ENCODE results near the gene SEMA3G. TPM values are rescaled to one million over a fixed set of nuclear protein-coding genes. Genes with fewer than 3 reads are reported as not detected.

The SEMA3G gene
- total RNA-seq, 4 donors from 2014 or later: 0.34 to 9.8 (median 3.4) TPM

DNA sequence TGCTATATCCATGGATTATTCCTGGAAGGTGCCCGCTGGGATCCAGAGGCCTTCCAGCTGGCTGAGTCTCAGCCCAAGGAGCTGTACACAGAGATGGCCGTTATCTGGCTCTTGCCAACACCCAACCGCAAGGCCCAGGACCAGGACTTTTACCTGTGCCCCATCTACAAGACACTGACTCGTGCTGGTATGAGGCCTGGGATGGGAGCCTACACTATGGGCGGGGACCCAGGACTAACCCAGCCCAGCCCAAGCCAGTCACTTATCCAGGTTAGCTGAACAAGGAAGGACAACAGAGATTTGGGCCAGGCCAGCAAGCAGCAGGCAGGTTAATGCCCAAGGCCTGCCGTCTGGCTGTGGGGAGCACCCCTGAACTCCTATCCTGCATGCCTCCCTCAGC is 45.3 kb downstream of the SEMA3G start:
- TF ChIP-seq CTCF (IDR thresholded peaks at IDR 0.05) (no peak), POLR2A (IDR thresholded peaks at IDR 0.05) (no peak)
- H3K4me1 ChIP-seq: peaks cover 4 to 42% (median 7%) of the 10 kb centered on the region in 3 donors
- peaks cover 19 to 60% (median 44%) of the 10 kb centered on the region in 3 donors for H3K36me3 ChIP-seq
- DNase-seq: no peak
- no peak overlapping the region for H3K4me3 ChIP-seq
- no peaks in the 10 kb centered on the region for H3K9me3 ChIP-seq
- H3K27me3 ChIP-seq: no peaks in the 10 kb centered on the region
- no peak overlapping the region for H3K27ac ChIP-seq
- 66 to 79% methylated on average over 4 of the region's 6 CpGs for WGBS, 2 donors
- intact Hi-C loops (cut with DNase I): no loop called here

- H3K27ac ChIP-seq: no peak overlapping the region
- H3K27me3 ChIP-seq: no peaks in the 10 kb centered on the region
- WGBS, 2 donors: 92 to 100% methylated on average over 2 to 4 of the region's 4 CpGs
- no peak for TF ChIP-seq POLR2A (IDR thresholded peaks at IDR 0.05)
- no peak for TF ChIP-seq CTCF (IDR thresholded peaks at IDR 0.05)
- H3K4me3 ChIP-seq: no peak overlapping the region
- peaks cover 2 to 38% (median 4%) of the 10 kb centered on the region in 3 donors for H3K4me1 ChIP-seq
- H3K36me3 ChIP-seq: peaks cover 19 to 56% (median 39%) of the 10 kb centered on the region in 3 donors
- no peak for DNase-seq
- no peaks in the 10 kb centered on the region for H3K9me3 ChIP-seq
- intact Hi-C loops (cut with DNase I): no loop called here
Observed at GRCh38 chr3:52399131-52399530, 45.8 kb downstream of the SEMA3G start.

GRCh38 chr3:52398670-52399081 is 46.2 kb downstream of the SEMA3G start:
- intact Hi-C loops (cut with DNase I): no loop called here
- H3K27ac ChIP-seq: no peak overlapping the region
- no peaks in the 10 kb centered on the region for H3K27me3 ChIP-seq
- no peaks in the 10 kb centered on the region for H3K9me3 ChIP-seq
- 83 to 94% methylated on average over 2 to 5 of the region's 5 CpGs for WGBS, 2 donors
- no peak overlapping the region for H3K4me3 ChIP-seq
- DNase-seq: no peak
- peaks cover 0 to 33% (median 4%) of the 10 kb centered on the region in 3 donors for H3K4me1 ChIP-seq
- peaks cover 18 to 56% (median 35%) of the 10 kb centered on the region in 3 donors for H3K36me3 ChIP-seq
- TF ChIP-seq POLR2A (IDR thresholded peaks at IDR 0.05): no peak
- TF ChIP-seq CTCF (IDR thresholded peaks at IDR 0.05): no peak

GRCh38 chr3:52397676-52398399 is 47.1 kb downstream of the SEMA3G start:
- TF ChIP-seq POLR2A (IDR thresholded peaks at IDR 0.05): no peak
- no peak for TF ChIP-seq CTCF (IDR thresholded peaks at IDR 0.05)
- intact Hi-C loops (cut with DNase I): no loop called here
- WGBS, 2 donors: 78 to 80% methylated on average over 6 to 9 of the region's 13 CpGs
- Histone ChIP-seq H3K4me1 (peaks cover 0 to 25% (median 0%) of the 10 kb centered on the region in 3 donors), H3K4me3 (no peak overlapping the region), H3K36me3 (peaks cover 10 to 56% (median 26%) of the 10 kb centered on the region in 3 donors), H3K9me3 (no peaks in the 10 kb centered on the region), H3K27me3 (no peaks in the 10 kb centered on the region), H3K27ac (no peak overlapping the region)
- DNase-seq: no peak

DNA sequence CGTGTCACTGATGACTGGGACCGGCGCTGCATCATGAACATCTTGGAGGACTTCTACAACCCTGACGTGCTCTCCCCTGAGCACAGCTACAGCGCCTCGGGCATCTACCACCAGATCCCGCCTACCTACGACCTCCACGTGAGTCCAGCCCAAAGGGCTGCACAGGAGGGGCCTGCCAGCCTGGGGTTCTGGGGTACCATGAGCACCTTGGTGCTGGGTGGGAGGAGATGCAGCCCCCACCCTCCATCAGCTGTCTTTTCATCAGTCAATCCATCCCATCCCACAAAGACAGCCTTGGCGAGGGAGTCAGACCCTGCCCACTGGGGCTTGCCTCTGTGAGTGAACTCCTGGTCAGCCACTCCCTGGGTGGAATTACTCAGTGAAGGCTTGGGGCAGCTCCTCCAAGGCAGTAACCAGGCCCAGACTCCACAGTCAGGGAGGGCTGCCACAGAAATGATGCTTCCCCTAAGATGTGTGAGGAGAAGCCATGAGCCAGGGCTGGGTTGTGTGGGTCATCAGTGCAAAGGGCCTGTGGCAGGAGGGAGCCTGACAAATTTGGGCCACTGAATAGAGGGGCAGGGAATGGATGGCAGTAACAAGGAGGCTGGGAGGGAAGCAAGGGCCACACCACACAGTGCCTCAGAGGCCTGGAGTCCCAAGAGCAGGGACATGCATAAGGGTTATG is 47.9 kb downstream of the SEMA3G start:
- H3K27me3 ChIP-seq: no peaks in the 10 kb centered on the region
- 81% methylated on average over 4 of the region's 10 CpGs; no CpG with 5 or more reads in 1 of the 2 donors for WGBS, 2 donors
- H3K9me3 ChIP-seq: no peaks in the 10 kb centered on the region
- TF ChIP-seq POLR2A (IDR thresholded peaks at IDR 0.05) (no peak), CTCF (IDR thresholded peaks at IDR 0.05) (no peak)
- H3K4me3 ChIP-seq: no peak overlapping the region
- peaks cover 0 to 17% (median 0%) of the 10 kb centered on the region in 3 donors for H3K4me1 ChIP-seq
- DNase-seq: no peak
- intact Hi-C loops (cut with DNase I): no loop called here
- H3K36me3 ChIP-seq: peaks cover 2 to 56% (median 19%) of the 10 kb centered on the region in 3 donors
- no peak overlapping the region for H3K27ac ChIP-seq
